HUDEP-2 (cell line): Measurements from ENCODE around the gene PRL.

Experiments
- DNase-seq, 76 experiments: peaks; one replicate each; lab custom pipeline; 2025; ENCODE audit not compliant: unreplicated experiment in 76 of 76; lab: John Stamatoyannopoulos, UW

The PRL gene

GRCh38 chr6:22296067-22296466, 769 bp downstream of the PRL start:
- no peak for DNase-seq

GRCh38 chr6:22295145-22295544, 1.7 kb downstream of the PRL start:
- no peak for DNase-seq

GRCh38 chr6:22294301-22294700, 2.5 kb downstream of the PRL start:
- DNase-seq: no peak

- no peak for DNase-seq
These were observed 6.8 kb downstream of the PRL start for GRCh38 chr6:22290045-22290444.

GRCh38 chr6:22288721-22289120, 8.1 kb downstream of the PRL start:
- no peak for DNase-seq

- no peak for DNase-seq
These were observed 12.2 kb downstream of the PRL start for GRCh38 chr6:22284666-22285065.

- DNase-seq: no peak
These were observed 15.3 kb downstream of the PRL start for GRCh38 chr6:22281341-22282085.

GRCh38 chr6:22279427-22279826, 17.4 kb downstream of the PRL start:
- no peak for DNase-seq

GRCh38 chr6:22271081-22271480, 25.8 kb downstream of the PRL start:
- DNase-seq: no peak

- no peak for DNase-seq
These were observed 33.1 kb downstream of the PRL start for GRCh38 chr6:22263748-22264147.

GRCh38 chr6:22254886-22255285, 42.0 kb downstream of the PRL start:
- no peak for DNase-seq

GRCh38 chr6:22253955-22254655, 42.7 kb downstream of the PRL start:
- no peak for DNase-seq

- no peak for DNase-seq
These were observed 45.5 kb downstream of the PRL start for GRCh38 chr6:22251348-22251747.

GRCh38 chr6:22250486-22250885, 46.4 kb downstream of the PRL start:
- no peak for DNase-seq

- DNase-seq: no peak
These were observed 47.0 kb downstream of the PRL start for GRCh38 chr6:22249711-22250350.

- no peak for DNase-seq
These were observed 48.1 kb downstream of the PRL start for GRCh38 chr6:22248513-22249308.

GRCh38 chr6:22247916-22248482, 48.8 kb downstream of the PRL start:
- no peak for DNase-seq

GRCh38 chr6:22240025-22240424, 56.8 kb downstream of the PRL start:
- DNase-seq: no peak

GRCh38 chr6:22239261-22239921, 57.4 kb downstream of the PRL start:
- DNase-seq: no peak

GRCh38 chr6:22238861-22239260, 58.0 kb downstream of the PRL start:
- DNase-seq: no peak
